IPS DF 4.7 (cell line): ENCODE results near the gene GPR89A.
"Not testable (repeated sequence)": the region's sequence is repeated elsewhere in the genome, so short reads cannot be mapped to it uniquely, and the experiment has no call there.

Experiments
- DNase-seq: peaks from one replicate; pipeline ENCODE4 v3.0.0-alpha.2; 2013; ENCODE audit warnings: low spot score; ENCODE audit errors: extremely low read depth

The GPR89A gene

GRCh38 chr1:145684858-145685257 lies 77.1 kb downstream of the GPR89A start:
- not testable (repeated sequence) for DNase-seq

DNA sequence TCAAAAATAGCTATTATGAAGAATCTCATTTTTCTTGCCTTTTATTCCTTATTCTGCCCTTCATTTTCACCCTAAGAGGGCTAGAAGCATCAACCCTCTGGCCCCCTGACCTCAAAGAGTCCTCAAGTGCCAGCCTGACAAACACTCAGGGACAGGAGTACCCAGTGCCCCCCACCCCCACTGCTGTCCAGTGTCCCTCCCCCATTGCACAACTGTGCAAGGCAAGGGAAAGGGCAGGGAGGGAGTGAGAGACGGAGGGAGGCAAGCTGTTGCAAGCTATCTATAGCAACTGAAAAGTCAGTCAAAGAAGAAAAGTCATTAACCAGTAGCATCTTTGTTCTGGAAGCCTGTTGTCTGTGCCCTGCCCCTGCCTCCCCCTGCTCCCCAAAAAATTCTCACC lies 78.3 kb downstream of the GPR89A start:
- not testable (repeated sequence) for DNase-seq

DNA sequence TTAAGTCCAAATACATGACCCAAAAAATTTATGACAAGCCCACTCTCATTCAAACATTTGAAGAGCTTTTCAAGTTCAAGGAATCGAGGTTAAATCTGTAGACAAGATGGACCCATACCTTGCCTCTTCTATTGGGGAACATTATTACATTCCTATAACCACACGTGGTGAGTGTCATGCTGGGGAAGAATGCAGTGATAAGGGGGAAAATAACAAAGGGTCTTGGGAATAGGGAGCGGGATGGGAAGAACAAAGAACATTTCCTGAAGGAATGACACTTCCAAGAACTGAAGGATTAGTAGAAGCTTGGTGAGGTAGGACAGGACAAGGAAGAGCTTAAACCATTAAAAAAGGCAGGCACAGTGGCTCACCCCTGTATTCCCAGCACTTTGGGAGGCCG lies 80.5 kb downstream of the GPR89A start:
- DNase-seq: no peak

DNA sequence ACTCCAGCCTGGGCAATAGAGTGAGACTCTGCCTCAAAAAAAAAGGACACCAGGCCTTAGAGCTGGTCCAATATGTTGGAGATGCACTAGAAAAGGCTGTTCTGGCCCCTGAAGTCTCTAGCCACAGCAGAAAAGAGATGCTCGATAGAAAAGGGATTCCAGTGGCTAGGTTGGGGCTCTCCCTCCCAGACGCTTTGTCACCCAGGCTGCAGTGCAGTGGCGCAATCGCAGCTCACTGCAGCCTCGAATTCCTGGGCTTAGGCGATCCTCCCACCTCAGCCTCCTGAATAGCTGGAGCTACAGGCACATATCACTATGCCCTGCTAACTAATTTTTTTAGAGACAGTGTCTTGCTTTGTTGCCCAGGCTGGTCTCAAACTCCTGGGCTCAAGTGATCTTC lies 81.1 kb downstream of the GPR89A start:
- DNase-seq: no peak

DNA sequence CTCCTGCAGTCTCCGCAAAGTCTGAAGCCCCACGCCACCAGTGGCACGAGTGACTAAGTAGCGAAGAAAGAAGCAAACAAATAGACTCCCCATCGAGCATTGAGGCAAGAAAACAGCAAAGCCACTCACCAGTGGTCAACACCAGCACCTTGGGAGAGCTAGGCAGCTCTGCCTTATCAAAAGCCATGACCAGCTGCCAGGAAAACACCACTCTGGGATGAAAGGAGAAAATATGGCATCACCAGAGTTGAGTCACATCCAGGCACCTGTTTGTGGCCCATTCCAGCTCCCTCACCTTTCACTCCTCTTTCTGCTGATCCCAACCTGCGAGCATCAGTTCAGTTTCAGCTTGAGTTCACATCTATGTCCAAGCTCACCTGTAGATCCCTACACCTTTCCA lies 82.1 kb downstream of the GPR89A start:
- DNase-seq: no peak

DNA sequence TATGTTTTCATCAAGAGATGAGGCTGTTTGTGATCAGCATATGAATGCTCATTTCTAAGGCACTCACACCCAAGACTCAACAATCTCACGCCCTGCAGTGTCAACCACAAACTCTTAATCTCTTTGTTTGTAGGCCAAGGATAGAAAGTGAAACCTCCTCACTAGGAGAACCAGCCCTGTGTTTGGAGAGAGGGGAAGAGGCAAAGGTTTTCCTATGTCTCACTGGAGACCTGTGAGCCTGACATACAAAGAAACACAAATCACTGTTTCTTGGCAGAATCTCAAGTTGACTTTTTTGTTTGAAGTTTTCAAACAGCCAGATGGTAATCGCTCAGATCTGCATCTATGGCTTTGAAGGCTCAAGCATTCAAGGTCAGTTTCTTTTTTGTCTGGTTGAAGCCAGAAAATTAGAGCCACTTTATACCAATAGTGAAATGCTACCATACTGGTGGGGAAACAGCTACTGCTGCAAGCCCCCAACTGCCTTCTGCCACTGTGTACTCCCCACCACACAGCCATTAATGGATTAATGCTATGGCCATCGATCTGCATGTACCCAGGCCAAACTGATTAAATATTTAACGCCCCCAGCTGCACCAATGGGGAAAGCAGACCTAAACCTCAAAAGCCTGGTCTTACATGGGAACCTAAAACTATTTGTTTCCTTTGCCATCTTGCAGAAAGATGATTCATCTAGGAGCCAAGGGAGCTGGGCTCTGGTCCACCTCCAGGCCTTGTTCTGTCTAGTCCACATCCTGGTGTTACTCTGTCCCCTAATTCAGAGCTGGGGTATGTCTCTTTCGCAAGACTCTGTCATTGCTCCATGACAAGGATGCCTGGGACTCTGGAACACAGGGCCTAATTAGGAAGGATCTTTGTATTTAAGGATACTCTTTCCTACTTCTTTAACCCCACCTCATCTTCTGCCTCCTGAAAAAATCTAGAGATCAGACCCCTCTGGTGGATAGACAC lies 83.1 kb downstream of the GPR89A start:
- no peak for DNase-seq

DNA sequence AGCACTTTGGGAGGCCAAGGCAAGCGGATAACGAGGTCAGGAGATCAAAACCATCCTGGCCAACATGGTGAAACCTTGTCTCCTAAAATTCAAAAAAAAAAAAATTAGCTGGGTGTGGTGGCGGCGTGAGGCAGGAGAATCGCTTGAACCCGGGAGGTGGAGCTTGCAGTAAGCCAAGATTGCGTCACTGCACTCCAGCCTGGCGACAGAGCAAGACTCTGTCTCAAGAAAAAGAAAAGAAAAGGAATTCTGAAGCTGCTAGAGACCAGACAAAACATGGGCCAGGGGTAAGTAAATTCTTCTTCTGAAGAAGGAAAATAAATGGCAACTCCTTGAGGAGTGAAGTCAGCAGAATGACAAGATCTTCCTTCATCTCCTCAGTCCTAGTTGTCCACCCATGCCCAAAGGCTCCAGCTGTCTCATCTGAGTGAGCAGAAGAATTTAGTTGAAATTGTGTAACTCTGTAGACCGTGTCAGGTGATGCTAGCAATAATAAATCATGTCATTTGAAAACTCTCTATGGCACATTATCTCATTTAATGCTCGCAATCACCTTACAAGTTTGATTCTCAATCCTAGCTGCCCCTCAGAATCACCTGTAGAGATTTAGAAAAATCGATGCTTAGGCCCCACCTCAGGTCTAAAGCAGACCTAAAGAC lies 85.1 kb downstream of the GPR89A start:
- no peak for DNase-seq

- DNase-seq: no peak
Measured at GRCh38 chr1:145695821-145696629, 88.2 kb downstream of the GPR89A start.

DNA sequence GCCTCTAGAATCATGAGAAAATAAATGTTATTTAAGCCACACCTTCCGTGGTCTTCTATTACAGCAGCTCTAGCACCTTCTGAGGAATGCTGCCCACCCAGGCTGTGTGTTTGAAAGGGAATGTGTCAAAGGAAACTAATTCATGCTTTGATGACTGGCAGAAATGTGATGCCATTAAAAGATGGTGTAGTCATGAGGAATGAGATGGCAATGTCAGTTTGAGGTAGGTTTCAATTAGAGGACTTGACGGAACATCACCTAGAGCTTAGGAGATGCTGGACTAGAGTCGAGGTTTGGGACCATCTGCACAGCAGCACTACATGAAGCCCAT lies 88.8 kb downstream of the GPR89A start:
- DNase-seq: no peak

DNA sequence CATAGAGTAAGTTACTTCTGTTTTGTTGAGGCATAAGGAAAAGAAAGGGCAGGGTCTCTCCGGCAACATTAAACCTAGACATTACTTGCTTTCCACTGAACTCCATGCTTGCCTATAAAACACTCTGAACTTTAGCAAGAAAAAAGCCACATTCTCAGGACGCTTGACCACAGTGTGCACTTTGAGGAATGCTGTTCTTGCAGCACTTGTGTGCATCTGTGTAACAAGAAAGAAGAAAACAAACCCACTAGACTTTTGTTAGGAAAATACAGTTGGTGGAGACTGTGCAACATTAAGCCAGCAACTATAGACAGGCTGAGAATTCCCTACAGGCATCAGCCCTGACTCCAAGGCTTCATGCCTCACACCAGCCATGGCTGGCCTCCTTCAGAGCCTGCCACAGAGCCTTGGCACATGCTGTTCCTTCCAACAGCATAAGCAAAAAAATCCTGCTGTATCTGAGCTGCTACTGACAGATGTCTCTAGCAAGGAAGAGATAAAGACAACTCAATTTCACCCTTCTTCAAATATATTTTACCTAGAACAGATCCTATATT lies 93.6 kb downstream of the GPR89A start:
- no peak for DNase-seq

DNA sequence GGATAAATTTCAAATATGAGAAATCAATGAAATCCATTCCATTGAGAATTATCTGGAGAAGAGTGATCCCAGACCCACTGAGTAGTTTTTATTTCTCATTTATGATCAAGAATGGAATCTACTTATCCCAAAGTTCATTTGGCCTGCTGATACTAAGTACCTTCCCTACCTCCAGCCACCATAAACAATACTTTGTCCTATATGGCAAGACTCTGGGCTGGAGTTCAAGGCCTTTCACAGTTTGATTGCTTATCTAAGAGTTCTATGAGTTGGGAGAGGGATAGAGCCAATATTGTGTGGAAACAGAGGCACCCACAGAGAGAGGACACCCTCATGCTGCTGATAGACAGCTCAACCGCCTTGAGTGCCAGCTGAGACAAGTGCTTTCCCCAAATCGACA lies 94.3 kb downstream of the GPR89A start:
- DNase-seq: no peak

- no peak for DNase-seq
Measured at GRCh38 chr1:145702826-145703225, 95.0 kb downstream of the GPR89A start.

DNA sequence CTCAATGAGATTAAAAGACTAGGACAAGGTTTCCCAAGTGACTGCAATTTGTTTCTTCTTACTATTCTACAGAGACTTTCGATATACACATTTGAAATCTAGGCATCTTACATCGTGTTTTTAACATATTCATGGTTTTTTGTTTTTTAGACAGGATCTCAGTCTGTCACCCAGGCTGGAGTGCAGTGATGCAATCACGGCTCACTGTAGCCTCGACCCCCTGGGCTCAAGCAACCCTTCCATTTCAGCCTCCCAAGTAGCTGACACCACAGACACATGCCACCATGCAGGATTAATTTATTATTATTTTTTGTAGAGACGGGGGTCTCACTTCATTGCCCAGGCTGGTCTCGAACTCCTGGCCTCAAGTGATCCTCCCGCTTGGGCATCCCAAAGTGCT lies 97.8 kb downstream of the GPR89A start:
- DNase-seq: no peak

DNA sequence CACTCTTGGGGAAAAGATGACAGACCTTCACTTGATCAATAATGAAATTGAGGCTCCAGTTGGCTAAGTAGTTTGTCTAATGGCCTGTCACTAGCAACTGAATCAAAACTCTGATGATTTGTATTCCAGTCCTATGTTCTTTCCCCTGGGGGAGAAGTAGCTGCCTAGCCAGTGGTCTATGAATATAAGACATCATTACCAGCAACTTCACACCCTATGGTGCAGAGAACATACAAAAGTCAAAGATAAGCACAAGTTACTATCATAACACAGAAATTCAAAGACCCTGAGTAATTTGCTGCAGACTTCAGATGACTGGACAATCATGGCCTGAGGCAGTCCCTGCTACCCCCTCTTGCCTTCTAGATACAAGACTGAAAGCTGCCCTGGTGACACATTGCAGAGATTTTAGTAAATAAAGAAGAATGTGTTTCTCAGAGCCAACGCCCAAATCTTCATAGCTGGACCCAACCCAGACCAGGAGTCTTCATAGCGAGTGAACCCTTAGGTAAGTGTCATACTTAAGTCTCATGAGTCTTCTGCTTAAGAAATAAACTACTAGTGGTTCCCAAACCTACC lies 98.4 kb downstream of the GPR89A start:
- no peak for DNase-seq

GRCh38 chr1:145707183-145707867 lies 99.5 kb downstream of the GPR89A start, which contains the start of gene PDZK1:
PDZK1 (minus strand) TSS chr1:145707368; CDS start chr1:145688021, 19,347 bp downstream.
- no peak for DNase-seq

GRCh38 chr1:145708063-145708462 lies 100.3 kb downstream of the GPR89A start:
- no peak for DNase-seq

DNA sequence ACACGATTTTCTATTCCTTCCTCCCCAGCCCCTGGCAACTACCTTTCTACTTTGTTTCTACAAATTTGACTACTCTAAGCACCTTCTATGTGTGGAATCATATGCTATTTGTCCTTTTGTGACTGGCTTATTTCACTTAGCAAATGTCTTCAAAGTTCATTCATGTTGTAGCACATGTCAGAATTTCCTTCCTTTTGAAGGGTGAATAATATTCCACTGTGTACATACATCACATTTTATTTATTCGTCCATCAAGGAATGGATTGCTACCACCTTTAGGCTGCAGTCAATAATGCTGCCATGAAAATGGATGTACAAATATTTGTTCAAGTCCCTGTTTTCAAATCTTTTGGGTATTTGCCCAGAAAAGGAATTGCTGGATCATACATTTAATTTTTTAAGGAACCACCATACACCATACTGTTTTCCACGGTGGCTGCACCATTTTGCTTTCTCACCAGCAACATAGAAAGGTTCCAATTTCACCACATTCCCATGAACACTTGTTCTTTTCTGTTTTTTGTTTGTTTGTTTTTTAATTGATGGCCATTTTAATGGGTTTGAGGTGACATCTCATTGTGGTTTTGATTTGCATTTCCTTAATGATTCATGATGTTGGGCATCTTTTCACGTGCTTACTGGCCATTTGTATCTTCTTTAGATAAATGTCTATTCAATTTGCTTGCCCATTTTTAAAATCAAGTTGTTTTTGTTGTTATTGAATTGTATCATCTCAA lies 102.7 kb downstream of the GPR89A start:
- DNase-seq: no peak

- no peak for DNase-seq
Measured at GRCh38 chr1:145711213-145711651, 103.4 kb downstream of the GPR89A start.

DNA sequence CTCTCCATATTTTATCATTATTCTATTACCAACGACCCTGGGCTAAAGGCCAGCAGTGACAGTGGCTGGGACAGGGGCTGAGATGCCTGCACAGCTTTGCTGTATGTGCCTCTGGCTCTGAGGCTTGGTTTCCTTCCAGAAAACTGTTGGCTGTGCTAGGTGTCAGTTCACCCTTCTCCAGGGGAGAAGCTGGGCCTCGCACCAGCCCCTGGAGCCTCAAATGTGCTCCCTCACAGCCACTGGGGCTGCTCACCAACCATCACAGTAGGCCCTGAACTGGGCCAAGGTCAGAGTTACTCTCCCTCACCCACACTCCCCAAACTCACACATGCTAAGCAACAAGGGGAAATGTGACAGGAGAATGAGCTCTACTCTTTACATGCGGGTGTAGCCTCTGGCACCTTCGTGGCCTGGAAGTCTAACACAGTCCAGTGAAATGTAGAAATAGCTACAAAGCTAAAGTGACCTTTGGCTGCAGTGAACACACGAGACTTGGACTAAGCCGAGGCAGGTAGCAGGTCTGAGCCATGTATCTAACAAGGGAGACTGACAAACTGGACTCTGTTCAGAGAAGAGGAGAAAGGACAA lies 106.8 kb downstream of the GPR89A start:
- no peak for DNase-seq
